K562 (cell line): ENCODE data around the gene DTX4. TPM values are rescaled to one million over a fixed set of nuclear protein-coding genes. Genes with fewer than 3 reads are reported as not detected.

Experiments
- ATAC-seq: fragments of 200-7000 bp; cut with Tn5 transposase; 3 replicates; pipeline ENCODE4 v1.9.1; 2020; ENCODE audit warnings: moderate library complexity
- BruUV-seq: library from RNA; stranded (reverse); fragments of 400-500 nt; replicated peaks from 2 replicates; lab custom pipeline; 2021; lab: Mats Ljungman, UMichigan
- CTCF ChIA-PET: fragments of 300-600 bp; formaldehyde crosslinking; extraction: SDS; loops from one replicate; lab custom pipeline; 2021; ENCODE audit warnings: low intra/inter-chr PET ratio; lab: Yijun Ruan, JAX
- POLR2A ChIA-PET: fragments of 300-600, 350-650 bp; sonication (Branson Sonifier 250); formaldehyde crosslinking; extraction: SDS; loops from one replicate; lab custom pipeline; 2021; ENCODE audit warnings: antibody characterized with exemption, inconsistent platforms; lab: Yijun Ruan, JAX
- DNase-seq, 4 experiments: peaks; one replicate each; pipeline versions ENCODE4 v3.0.0 to v3.0.0-alpha.2; 2011 to 2018; ENCODE audit warnings: low spot score in 3 of 4, mixed read lengths in 3 of 4; ENCODE audit errors: extremely low read depth in 1 of 4
- FAIRE-seq: peaks from 2 replicates; lab custom pipeline; 2011; peaks lifted over from hg19 to GRCh38; lab: Jason Lieb, UNC
- H2AFZ ChIP-seq: 2 replicates; pipeline ENCODE4 v1.6.0; 2011; ENCODE audit warnings: low read depth, low read length, control low read depth, inconsistent platforms
- H3K27ac ChIP-seq: fragments of 200-600 bp; 3 replicates; pipeline ENCODE4 v1.8.0; 2011; ENCODE audit warnings: low read depth, mild to moderate bottlenecking, control low read depth, inconsistent platforms, low read length, moderate library complexity, mixed read lengths; ENCODE audit errors: extremely low read depth
- H3K27me3 ChIP-seq, 2 experiments: fragments of 300-600 bp in 1 of 2; 2 replicates in 1 of 2; 3 replicates in 1 of 2; pipeline versions ENCODE4 v1.6.0 to v1.8.0; 2011; ENCODE audit warnings: inconsistent platforms in 2 of 2, low read length in 2 of 2, mild to moderate bottlenecking in 1 of 2, mixed read lengths in 1 of 2, moderate library complexity in 1 of 2; ENCODE audit not compliant: control insufficient read depth in 2 of 2, insufficient read depth in 2 of 2
- H3K36me3 ChIP-seq: fragments of 300-600 bp; 3 replicates; pipeline ENCODE4 v1.8.0; 2011; ENCODE audit warnings: mild to moderate bottlenecking, low read length, inconsistent platforms; ENCODE audit not compliant: control insufficient read depth, insufficient read depth
- H3K4me1 ChIP-seq, 2 experiments: fragments of 200-600 bp in 1 of 2; replicated peaks in 1 of 2; 2 replicates in 1 of 2; 3 replicates in 1 of 2; pipeline versions ENCODE4 v1.5.1 to v1.8.0; 2011; ENCODE audit warnings: inconsistent platforms in 2 of 2, low read length in 2 of 2, mild to moderate bottlenecking in 1 of 2, mixed read lengths in 1 of 2, moderate library complexity in 1 of 2; ENCODE audit not compliant: control insufficient read depth in 2 of 2, insufficient read depth in 2 of 2
- H3K4me2 ChIP-seq: 2 replicates; pipeline ENCODE4 v1.6.1; 2011; ENCODE audit warnings: low read length, control low read depth, inconsistent platforms, mixed read lengths; ENCODE audit not compliant: insufficient read depth
- H3K4me3 ChIP-seq: fragments of 200-600 bp; sonication (generic), shearing (Covaris generic); 2 replicates; pipeline ENCODE4 v1.5.1; 2016; ENCODE audit warnings: control low read depth, inconsistent platforms
- H3K79me2 ChIP-seq: fragments of 200-600 bp; 3 replicates; pipeline ENCODE4 v1.8.0; 2011; ENCODE audit warnings: low read length, inconsistent platforms; ENCODE audit not compliant: control insufficient read depth, insufficient read depth
- H3K9ac ChIP-seq, 2 experiments: 2 replicates each; pipeline versions ENCODE4 v1.6.0 to v1.6.1; 2011; ENCODE audit warnings: low read depth in 2 of 2, low read length in 2 of 2, control low read depth in 1 of 2, inconsistent platforms in 1 of 2, mild to moderate bottlenecking in 1 of 2, mixed read lengths in 1 of 2; ENCODE audit not compliant: insufficient read depth in 1 of 2
- H3K9me1 ChIP-seq: one replicate; pipeline ENCODE4 v1.6.0; 2011; ENCODE audit warnings: inconsistent platforms, mild to moderate bottlenecking, low read length, moderate library complexity; ENCODE audit not compliant: control insufficient read depth, insufficient read depth
- H3K9me3 ChIP-seq: replicated peaks from 2 replicates; pipeline ENCODE4 v1.5.1; 2011; ENCODE audit warnings: low read depth, low read length, inconsistent platforms; ENCODE audit not compliant: control insufficient read depth, insufficient read depth
- H4K20me1 ChIP-seq: replicated peaks from 2 replicates; pipeline ENCODE4 v1.6.1; 2011; ENCODE audit warnings: low read length, inconsistent platforms, mixed read lengths; ENCODE audit not compliant: control insufficient read depth, insufficient read depth
- AFF1 ChIP-seq, 2 experiments: fragments of 450-650 bp; IDR thresholded peaks; 2 replicates each; pipeline ENCODE4 v1.6.1; 2018; ENCODE audit warnings: mild to moderate bottlenecking in 2 of 2, low read depth in 1 of 2; ENCODE audit not compliant: partially characterized antibody in 2 of 2
- ARID4B ChIP-seq: sonication (generic); formaldehyde crosslinking; IDR thresholded peaks from 2 replicates; pipeline ENCODE4 v1.8.0; 2022; ENCODE audit warnings: mild to moderate bottlenecking, missing genetic modification reagents
- ARNT ChIP-seq, 2 experiments: fragments of 450-650 bp; IDR thresholded peaks; 2 replicates each; pipeline ENCODE4 v1.6.1; 2016; ENCODE audit warnings: mild to moderate bottlenecking in 1 of 2
- ATF1 ChIP-seq, 2 experiments: fragments of 450-650 bp in 1 of 2; IDR thresholded peaks; 2 replicates each; pipeline ENCODE4 v1.6.1; 2016; ENCODE audit warnings: missing compliant biosample characterization in 1 of 2, missing genetic modification characterization in 1 of 2
- CAMTA2 ChIP-seq: fragments of 250-450 bp; sonication (Bioruptor Pico); conservative IDR thresholded peaks from 2 replicates; pipeline ENCODE4 v1.5.1; 2022
- ESRRB ChIP-seq: fragments of 250-450 bp; sonication (Bioruptor Pico); IDR thresholded peaks from 2 replicates; pipeline ENCODE4 v1.5.0; 2020; ENCODE audit warnings: mild to moderate bottlenecking, moderate library complexity, borderline replicate concordance
- NRF1 ChIP-seq, 2 experiments: fragments of 450-650 bp; IDR thresholded peaks in 1 of 2; conservative IDR thresholded peaks in 1 of 2; 2 replicates each; pipeline ENCODE4 v1.6.1; 2014; ENCODE audit warnings: mild to moderate bottlenecking in 2 of 2
- RFX7 ChIP-seq: fragments of 250-450 bp; sonication (Bioruptor Pico); IDR thresholded peaks from 2 replicates; pipeline ENCODE4 v1.5.1; 2021; ENCODE audit warnings: mild to moderate bottlenecking
- SREBF2 ChIP-seq: sonication (generic); formaldehyde crosslinking; IDR thresholded peaks from 2 replicates; pipeline ENCODE4 v1.4.0; 2020; ENCODE audit warnings: mild to moderate bottlenecking, missing genetic modification reagents
- U2AF1 ChIP-seq: fragments of 200-400 bp; formaldehyde crosslinking; optimal IDR thresholded peaks from 2 replicates; pipeline ENCODE3; 2017; ENCODE audit warnings: mild to moderate bottlenecking, low read depth, low read length, moderate library complexity
- ZBED1 ChIP-seq: IDR thresholded peaks from 2 replicates; pipeline ENCODE4 v1.6.1; 2014
- ZKSCAN8 ChIP-seq: fragments of 200-800 bp; sonication (Bioruptor generic); IDR thresholded peaks from 2 replicates; pipeline ENCODE4 v1.6.1; 2016; ENCODE audit warnings: missing genetic modification characterization, missing compliant biosample characterization
- ZNF232 ChIP-seq: sonication (generic); formaldehyde crosslinking; IDR thresholded peaks from 2 replicates; pipeline ENCODE4 v1.8.0; 2022; ENCODE audit warnings: mild to moderate bottlenecking, missing genetic modification reagents
- ZNF311 ChIP-seq: fragments of 250-450 bp; sonication (Bioruptor Pico); IDR thresholded peaks from 2 replicates; pipeline ENCODE4 v1.4.0; 2020; ENCODE audit warnings: mild to moderate bottlenecking, moderate library complexity
- ZNF79 ChIP-seq: fragments of 250-450 bp; sonication (Bioruptor Pico); IDR thresholded peaks from 2 replicates; pipeline ENCODE4 v1.4.0; 2020; ENCODE audit warnings: low read depth, mild to moderate bottlenecking, moderate library complexity
- WGBS: fragments of 100-300 bp; shearing (Covaris generic); methylation state at CpG from one replicate; pipeline ENCODE4 v1.1.6; 2016; ENCODE audit warnings: low coverage, mixed read lengths; ENCODE audit not compliant: insufficient coverage; ENCODE audit errors: missing lambda C conversion rate; 5-methylcytosine and 5-hydroxymethylcytosine counted together
- in situ Hi-C: fragments of 300-500 bp; cut with MboI; formaldehyde crosslinking; loops from 4 replicates; pipeline ENCODE4 v1.15.0; 2018; ENCODE audit warnings: inconsistent platforms, mixed read lengths
- intact Hi-C: fragments of 100-400 bp; cut with micrococcal nuclease; formaldehyde crosslinking; loops from 2 replicates; pipeline ENCODE4 v1.14.2; 2022
- polyA plus RNA-seq, 8 experiments: library from polyadenylated mRNA; depleted of rRNA in 4 of 8; stranded (reverse) in 5 of 8; unstranded in 3 of 8; fragments of >200 nt; fragmentation: Nextera tagmentation in 2 of 8; fragmentation: Illumina TruSeq in 1 of 8; extraction: Ambion mirVana in 2 of 8; extraction: Trizol in 1 of 8; gene quantifications; 2 replicates each; pipeline versions ENCODE4 v1.2.1 to v1.2.3, GENCODE V29; 2011 to 2014; ENCODE audit warnings: inconsistent platforms in 1 of 8, missing spikeins in 1 of 8
- total RNA-seq, 7 experiments: library from RNA; depleted of rRNA in 6 of 7; stranded (reverse); fragments of >200 nt in 6 of 7; fragmentation: Illumina TruSeq in 2 of 7; extraction: Trizol in 2 of 7; gene quantifications; 2 replicates each; pipeline versions ENCODE4 v1.2.1 to v1.2.3, GENCODE V29; 2011 to 2021; ENCODE audit warnings: low replicate concordance in 1 of 7

Gene DTX4
- total and polyA plus RNA-seq, 9 of the 15 experiments (the other 6 are each of a cell fraction or from before 2014, with no cell fraction given), result 0.03 to 0.47 (median 0.04) TPM; not detected in 4

- POLR2A ChIA-PET, result no interaction called here
- no peak overlapping the region for H3K4me2 ChIP-seq
- no peak overlapping the region for H2AFZ ChIP-seq
- DNase-seq (no peak), ATAC-seq (no peak), FAIRE-seq (no peak)
- no peak overlapping the region for H3K4me3 ChIP-seq
- in situ Hi-C loops (loop anchor here (25.0 kb wide), 1 partner anchor 505 kb away; no protein-coding TSS in a partner anchor), intact Hi-C loops (no loop called here)
- H3K27ac ChIP-seq, result no peak overlapping the region
- H3K27me3 ChIP-seq, result peaks cover 0 to 25% of the 10 kb centered on the region in 2 experiments; a peak in 2 of 5 replicates
- no peaks in the 10 kb centered on the region for H4K20me1 ChIP-seq
- H3K36me3 ChIP-seq, result no peaks in the 10 kb centered on the region
- 3% methylated on average over 33 of the region's 33 CpGs for WGBS
- no peaks in the 10 kb centered on the region for H3K79me2 ChIP-seq
- CTCF ChIA-PET, result interaction anchor here (0.5 to 0.8 kb wide), 2 partner anchors 103 to 1833 kb away, joined by 3 to 4 read pairs; no protein-coding TSS in a partner anchor
- no peaks in the 10 kb centered on the region for H3K9me1 ChIP-seq
- no peak for TF ChIP-seq ZKSCAN8 (CRISPR knock-in tag)
- TF ChIP-seq ARNT (IDR thresholded peaks at IDR 0.05), result no peak
- TF ChIP-seq RFX7 (CRISPR knock-in tag), result no peak
- TF ChIP-seq ARID4B (CRISPR knock-in tag), result no peak
- TF ChIP-seq ATF1 (CRISPR knock-in tag; IDR thresholded peaks at IDR 0.05), result no peak
- TF ChIP-seq ATF1 (tag; IDR thresholded peaks at IDR 0.05), result no peak
- TF ChIP-seq U2AF1, result no peak
- no peak for TF ChIP-seq ESRRB (CRISPR knock-in tag)
- no peak for TF ChIP-seq NRF1 (conservative IDR thresholded peaks at IDR 0.05 in 1 of 2, IDR thresholded peaks at IDR 0.05 in 1 of 2)
- TF ChIP-seq ZNF79, result no peak
- TF ChIP-seq ZNF232 (CRISPR knock-in tag), result no peak
- no peak for TF ChIP-seq SREBF2
- no peak for TF ChIP-seq ZNF311 (CRISPR knock-in tag)
- TF ChIP-seq CAMTA2, result no peak
- TF ChIP-seq AFF1 (IDR thresholded peaks at IDR 0.05; ENCODE audit: low read depth in 1 of 2, partially characterized antibody in 2 of 2), result no peak
- TF ChIP-seq ZBED1, result no peak
- no peaks in the 10 kb centered on the region for H3K9me3 ChIP-seq
- no TSS peak for BruUV-seq
- H3K4me1 ChIP-seq, result peaks cover 0 to 6% of the 10 kb centered on the region in 2 experiments; a peak in 1 of 5 replicates
- no peak overlapping the region for H3K9ac ChIP-seq
Observed at GRCh38 chr11:59181746-59182456, 10.0 kb downstream of the DTX4 start.
